GM21576 (cell line): ENCODE measurements around the gene MAB21L2.
"Not testable (repeated sequence)": the region's sequence is repeated elsewhere in the genome, so short reads cannot be mapped to it uniquely, and the experiment has no call there.

Source experiments
- ATAC-seq: cut with Tn5 transposase; IDR thresholded peaks from one replicate; pipeline ENCODE4 v1.9.1; 2021; ENCODE audit warnings: mild to moderate bottlenecking, moderate library complexity; ENCODE audit not compliant: unreplicated experiment

The MAB21L2 gene

DNA sequence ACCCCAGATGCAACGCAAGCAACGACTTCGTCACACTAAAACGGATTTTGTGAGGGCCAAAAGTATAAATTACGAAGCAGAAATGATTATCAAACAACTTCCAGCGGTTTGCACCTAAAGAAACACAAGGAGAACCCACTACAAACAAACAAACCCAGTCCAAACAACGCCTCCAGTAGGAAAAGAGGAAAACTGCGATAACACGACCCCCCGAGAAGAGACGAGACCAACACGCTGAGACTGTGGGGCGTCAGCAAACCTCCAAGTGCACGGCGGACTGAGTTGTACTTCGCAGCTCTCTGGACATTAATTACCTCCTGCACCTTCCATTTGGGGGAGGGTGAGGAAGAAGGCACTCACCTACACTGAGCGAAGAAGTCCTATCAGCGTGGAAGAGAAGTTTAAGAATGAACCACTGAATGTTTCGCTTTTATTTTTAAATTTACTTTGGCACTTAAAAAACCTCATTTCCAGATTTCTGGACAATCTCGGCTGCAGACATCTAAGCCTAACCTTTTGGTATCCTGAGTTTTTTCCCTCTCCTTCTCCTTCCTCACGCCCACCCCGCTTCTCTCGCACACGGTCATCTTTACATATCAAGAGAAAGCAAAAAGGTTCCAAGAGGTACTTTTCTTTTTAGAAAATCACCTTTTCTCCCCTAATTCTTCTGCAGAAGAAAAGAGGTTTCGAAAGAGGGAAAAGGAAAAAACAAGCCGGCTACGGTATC lies at the start of gene MAB21L2:
MAB21L2 (plus strand) TSS at position 6 of the 727 bp plus-strand sequence. CDS start 879 bp downstream, outside the sequence.
- ATAC-seq, result no peak

GRCh38 chr4:150533673-150534072 lies 48.3 kb upstream of the MAB21L2 start:
- no peak for ATAC-seq

DNA sequence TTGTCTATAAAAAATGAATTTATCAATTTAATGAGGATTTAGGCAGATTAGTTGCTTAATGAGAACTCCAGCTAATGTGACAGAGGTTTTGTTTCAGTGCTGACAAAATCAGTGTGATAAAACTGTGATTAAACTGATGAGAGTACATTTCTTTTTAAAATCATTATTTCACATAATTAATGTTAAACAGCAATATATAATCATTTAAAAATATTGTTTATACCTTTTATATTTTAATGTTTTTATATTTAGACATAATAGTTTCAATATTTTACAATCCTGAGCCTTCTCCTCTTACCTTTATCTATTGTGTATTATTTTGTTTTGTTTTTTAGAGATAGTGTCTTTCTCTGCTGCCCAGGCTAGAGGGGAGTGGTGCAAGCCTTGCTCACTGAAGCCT lies 47.1 kb upstream of the MAB21L2 start:
- no peak for ATAC-seq

- ATAC-seq, result not testable (repeated sequence)
These were observed 44.0 kb upstream of the MAB21L2 start for GRCh38 chr4:150537911-150538310.

DNA sequence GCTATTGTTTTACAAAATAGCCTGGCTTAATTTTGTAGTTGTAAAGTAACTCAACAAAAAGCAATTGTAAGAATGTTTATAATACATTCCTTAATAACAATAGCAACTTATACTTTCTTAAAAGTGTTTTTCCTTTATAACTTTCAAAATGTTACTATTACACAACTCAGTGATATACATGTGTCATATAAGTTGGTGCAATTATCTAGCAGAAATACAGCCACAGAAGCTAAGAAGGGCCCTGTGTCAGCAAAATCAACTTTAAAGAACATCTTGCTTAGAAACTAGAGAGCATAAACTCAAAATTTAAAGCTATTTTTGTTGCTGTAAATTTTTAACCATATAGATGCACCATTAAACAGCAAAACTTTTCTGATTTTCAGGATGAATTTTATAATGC lies 41.4 kb upstream of the MAB21L2 start:
- ATAC-seq, result no peak

DNA sequence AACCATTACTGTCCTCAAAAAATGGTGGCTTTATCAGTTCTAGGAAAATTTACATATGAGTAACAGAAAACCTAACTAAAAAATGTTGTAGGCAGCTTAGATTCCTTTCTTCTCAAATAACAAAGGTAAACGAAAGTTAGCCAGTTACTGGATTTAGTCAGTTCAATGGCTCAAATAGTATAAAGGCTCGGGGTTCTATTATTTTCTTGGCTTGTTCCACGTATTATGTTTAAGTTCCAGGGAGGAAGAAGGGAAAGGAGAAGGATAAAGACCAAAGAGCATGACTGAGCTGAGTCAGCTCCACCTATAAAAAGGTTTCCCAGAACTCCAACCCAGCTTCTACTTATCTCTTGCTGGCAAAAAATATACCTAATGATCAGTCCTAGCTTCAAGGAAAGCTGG lies 41.0 kb upstream of the MAB21L2 start:
- ATAC-seq, result no peak

DNA sequence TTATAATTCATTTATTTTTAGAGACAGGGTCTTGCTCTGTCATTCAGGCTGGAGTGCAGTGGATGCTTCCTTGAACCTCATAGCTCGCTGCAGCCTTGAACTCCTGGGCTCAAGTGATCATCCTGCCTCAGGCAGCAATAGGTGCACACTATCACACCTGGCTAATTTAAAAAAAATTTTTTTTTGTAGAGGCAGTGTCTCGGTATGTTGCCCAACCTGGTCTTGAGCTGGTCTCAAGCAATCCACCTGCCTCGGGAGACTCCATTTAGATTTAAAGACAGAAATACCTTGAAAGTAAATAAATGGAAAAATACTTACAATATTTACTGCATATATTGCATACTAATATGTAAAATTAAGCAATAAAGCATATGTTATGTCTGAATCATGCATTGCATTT lies 40.3 kb upstream of the MAB21L2 start:
- no peak for ATAC-seq

DNA sequence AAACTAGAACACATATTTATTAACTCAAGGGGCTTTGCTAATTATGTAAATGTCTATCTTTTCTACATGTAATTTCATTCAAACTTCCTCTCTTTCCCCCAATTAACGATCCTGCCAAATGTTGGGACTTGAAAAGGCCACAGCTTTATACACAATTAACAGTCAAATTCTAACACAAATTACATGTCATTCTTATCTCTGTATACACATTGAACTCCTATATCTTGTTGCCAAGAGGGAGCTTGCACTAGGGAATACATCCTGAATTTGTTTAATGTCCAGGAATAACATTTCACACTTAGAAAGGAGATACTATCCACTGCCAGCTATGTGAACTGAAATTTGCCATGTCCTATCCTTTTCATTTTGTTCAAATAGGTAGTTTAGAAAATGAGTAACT lies 38.9 kb upstream of the MAB21L2 start:
- no peak for ATAC-seq

DNA sequence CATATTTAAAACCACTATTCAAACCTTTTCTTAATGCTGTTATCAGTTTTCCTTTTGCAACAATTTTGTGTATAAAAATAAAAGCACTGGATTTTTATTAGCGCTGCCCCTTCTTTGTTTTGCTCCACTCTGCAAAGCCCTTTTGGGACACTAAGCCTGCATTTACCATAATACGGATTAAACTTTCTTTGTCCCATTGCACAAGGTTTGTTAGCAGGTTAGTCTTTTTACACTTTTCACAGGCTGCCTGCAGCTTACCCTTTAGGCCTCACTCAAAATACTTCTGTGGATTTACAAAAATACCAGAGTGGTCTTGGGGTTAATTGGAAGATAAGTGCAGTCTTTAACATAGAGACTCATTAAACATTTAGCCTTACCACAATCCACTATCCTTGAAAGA lies 35.7 kb upstream of the MAB21L2 start:
- no peak for ATAC-seq

DNA sequence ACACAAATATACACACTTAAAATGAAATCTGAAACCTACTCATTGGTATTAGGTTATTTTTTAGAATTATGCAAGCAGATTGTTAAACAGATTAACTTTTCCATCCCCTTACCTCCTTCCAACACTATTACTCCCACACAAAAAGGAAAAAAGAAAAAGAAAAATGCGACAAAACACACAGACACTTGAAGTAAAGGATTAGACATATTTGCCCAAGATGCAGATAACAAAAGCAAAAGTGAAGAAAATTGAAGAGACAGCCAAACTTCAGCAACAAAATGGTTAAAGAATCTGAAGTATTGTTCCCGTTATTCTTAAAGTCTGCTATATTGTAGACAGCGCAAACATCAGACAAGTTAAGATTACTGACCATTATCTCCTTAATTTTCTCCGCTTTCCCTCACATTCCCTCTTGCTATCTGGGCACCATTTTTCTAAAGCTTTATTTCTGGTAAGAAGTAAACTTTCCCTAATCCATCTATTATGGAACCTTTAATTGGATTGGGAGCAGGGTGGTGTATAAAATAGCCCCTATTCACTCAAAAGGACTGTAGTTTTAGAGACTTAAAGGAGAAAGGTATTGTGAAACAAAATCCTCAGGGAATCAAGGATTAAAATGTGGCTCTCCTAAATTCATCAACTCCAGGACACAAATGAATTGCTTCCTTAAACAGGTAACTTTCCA lies 34.7 kb upstream of the MAB21L2 start:
- no peak for ATAC-seq

GRCh38 chr4:150557811-150558210 lies 24.1 kb upstream of the MAB21L2 start:
- ATAC-seq, result not testable (repeated sequence)

DNA sequence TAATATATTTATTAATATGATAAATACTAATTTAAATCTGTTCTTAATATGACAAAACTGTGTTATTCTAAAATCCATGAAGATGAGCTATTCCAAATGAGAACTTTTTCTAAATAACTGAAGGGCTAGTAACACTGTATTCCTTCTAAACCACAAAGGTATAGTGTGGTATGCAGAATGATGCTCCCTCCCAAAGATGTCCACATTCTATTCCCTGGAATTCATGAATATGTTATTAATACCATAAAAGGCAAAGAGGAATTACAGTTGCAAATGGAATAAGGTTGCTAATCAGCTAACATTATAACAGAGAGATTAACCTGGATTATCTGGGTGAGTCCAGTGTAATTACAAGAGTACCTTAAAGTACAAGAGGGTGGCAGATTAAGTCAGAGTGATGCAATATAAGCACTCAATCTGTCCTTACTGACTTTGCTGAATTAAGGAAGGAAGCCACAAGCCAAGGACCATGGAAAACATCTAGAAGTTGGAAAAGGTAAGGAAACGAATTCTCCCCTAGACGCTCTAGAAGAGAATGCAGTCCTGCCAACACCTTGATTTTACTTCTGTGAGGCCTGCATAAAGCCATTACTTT lies 20.7 kb upstream of the MAB21L2 start:
- no peak for ATAC-seq

DNA sequence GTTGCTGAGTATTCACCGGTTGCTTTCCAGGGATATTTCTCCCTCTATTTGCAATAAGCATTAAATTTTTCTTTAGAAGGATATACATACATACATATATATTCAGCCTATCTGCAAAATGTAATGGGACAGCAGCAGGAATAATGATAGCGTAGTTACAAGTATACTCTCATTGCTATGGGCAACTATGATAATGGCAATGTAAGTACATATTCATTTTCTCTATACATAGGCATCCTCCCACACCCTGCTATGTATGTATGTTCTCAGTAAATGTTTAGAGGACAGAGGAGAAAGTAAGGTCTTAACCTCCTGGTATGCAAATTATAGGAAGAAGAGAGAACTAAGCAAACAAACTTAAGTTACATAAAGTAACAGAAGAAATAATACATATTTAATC lies 19.7 kb upstream of the MAB21L2 start:
- no peak for ATAC-seq

GRCh38 chr4:150562751-150563150 lies 19.2 kb upstream of the MAB21L2 start:
- no peak for ATAC-seq

- not testable (repeated sequence) for ATAC-seq
These were observed 17.0 kb upstream of the MAB21L2 start for GRCh38 chr4:150564967-150565366.

- ATAC-seq, result no peak
These were observed 14.9 kb upstream of the MAB21L2 start for GRCh38 chr4:150567070-150567469.

GRCh38 chr4:150569384-150569987 lies 12.5 kb upstream of the MAB21L2 start:
- ATAC-seq, result no peak

DNA sequence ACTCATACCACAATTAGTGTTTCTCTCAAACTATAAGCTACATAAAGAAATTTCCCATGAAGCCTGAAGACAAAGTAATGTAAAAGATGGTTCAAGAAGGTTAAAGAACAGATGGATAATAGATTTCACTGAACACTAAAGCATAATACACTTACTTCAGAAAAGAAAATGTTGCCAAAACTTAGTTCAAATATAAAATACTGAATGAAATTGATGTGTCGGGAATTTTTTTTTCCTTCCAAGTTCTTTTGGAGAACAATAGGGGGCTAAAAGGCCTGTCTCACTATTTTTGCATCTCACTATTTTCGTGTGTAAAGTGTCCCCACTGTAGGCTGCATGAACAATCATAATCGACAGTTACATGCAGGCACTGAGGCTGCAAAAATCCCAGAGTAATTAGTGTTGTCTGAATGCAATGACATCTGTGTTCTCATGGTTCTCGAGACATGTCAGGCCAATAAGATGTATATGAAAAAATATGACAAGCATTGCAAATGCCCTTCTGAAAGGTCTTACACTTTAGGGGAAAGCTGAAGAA lies 11.9 kb upstream of the MAB21L2 start:
- no peak for ATAC-seq

- no peak for ATAC-seq
These were observed 11.1 kb upstream of the MAB21L2 start for GRCh38 chr4:150570862-150571261.

DNA sequence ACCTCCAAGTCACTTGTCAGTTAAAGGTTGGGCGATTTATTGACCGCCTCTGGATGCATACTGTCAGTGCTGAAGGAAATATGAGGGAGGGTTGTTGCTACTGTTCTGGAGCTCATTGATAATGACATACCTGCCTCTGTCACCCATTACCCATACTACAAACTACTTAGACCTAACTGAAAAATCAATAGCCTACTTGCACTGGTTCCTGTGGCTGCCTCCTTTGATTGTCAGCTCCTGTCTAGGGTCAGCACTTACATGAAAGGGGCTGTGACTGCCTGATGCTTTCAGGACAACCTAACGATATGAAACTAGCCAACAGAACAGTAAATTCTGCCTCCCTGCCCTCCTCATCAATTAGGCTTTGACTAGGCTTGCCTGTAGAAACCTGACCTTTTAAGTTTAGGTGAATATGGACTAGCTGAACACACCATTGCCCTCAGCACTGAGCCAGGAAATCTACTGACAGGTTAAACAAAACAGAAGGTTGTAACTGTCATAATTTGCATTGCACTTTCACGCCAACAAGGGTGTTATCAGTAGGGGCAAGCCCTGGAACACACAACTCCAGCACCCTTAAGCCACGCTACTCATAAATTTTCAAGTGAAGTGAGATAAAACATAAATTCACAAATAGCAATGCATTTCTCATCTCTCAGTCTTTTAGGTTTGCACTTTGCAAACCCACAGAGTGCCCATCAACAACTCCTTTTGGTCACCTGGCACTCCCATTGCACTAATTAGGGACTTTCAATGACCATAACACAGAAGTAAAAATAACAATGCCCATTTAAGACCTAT lies 9.0 kb upstream of the MAB21L2 start:
- no peak for ATAC-seq

DNA sequence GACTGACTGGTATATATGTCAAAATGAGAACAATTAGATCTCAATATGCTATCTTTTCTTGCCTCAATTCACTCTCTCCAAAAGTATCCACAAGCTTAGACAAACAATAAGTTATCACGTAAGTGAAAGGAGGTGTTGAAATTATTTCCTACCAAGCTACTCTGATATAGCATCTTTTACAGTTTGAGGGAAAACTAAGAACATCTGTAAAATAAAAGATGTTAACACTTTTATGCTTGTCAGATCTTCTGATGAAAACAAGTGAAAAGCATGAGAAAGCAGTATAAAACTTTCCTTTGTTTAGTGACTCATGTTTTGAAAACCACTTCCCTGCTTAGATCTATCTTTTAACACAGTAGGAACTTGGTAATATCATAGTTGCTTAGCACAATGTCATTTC lies 8.4 kb upstream of the MAB21L2 start:
- no peak for ATAC-seq
